Amniotic epithelial cell (primary cell): ENCODE results near the gene HERC3.
A peak's percentile ranks its signal among the peaks of the same experiment; 100 is the strongest.
"Not testable (repeated sequence)": the region's sequence is repeated elsewhere in the genome, so short reads cannot be mapped to it uniquely, and the experiment has no call there.

ENCODE experiments used
- DNase-seq: peaks from one replicate; pipeline ENCODE4 v3.0.0-alpha.2; 2010; ENCODE audit warnings: low read depth

HERC3 gene

GRCh38 chr4:88609387-88609786 is 17.1 kb downstream of the HERC3 start:
- DNase-seq = no peak

- not testable (repeated sequence) for DNase-seq
Observed at GRCh38 chr4:88609794-88610193, 17.5 kb downstream of the HERC3 start.

DNA sequence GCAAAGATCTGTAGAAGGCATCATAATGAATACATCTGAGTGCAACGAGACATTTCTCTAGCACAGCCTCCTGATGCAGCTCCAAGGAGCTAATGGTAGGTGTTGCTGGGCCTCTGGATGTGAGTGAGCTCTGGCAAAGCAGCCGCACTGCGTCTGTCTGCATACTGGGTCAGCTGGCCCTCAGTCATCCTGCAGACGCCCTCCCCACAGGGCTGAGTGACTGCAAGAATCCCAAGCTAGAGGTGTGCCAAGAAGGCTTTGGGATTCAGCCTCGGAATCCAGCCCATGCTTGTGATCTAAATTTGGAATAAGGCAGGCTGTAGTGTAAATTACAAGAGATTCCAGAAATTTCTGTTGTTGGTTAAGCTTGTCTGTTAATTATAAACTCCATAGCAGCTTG is 18.5 kb downstream of the HERC3 start:
- peak; percentile 56 for DNase-seq

- no peak for DNase-seq
Observed at GRCh38 chr4:88613417-88613875, 21.2 kb downstream of the HERC3 start.

- no peak for DNase-seq
Observed at GRCh38 chr4:88614058-88614457, 21.8 kb downstream of the HERC3 start.

GRCh38 chr4:88616275-88617150 is 24.2 kb downstream of the HERC3 start:
- peak; percentile 93 for DNase-seq

DNA sequence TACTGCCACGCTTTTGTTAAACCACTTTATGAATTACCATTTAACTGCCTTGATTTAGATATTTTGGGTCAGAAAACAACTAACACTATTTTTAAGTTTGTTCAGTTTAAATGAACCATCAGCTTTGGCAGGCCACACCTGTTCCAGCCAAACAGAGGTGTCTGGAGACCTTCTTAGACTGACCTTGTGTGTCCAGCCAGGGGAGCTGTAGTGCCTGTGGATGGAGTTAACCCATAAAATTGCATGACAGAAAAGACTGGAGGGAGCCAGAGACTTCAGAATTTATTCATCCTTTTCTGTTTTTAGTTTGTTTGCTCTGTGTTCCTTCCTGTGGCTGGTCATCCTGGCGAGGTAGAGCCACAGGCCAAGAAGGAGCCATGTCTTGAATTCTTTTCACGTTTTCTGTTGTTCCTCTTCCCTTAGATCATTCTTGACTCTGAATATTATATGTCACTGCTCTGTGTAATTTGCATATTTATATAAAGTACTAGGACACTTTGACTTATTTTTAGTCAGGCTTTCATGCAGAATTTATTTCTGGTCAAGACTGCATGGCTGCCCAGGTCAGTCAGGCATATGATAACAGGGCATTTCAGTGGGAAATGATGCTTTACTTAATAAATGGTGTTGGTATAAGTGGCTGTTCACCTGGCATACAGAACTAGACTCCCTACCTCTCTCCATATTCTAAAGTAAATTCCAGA is 26.7 kb downstream of the HERC3 start:
- DNase-seq = no peak

DNA sequence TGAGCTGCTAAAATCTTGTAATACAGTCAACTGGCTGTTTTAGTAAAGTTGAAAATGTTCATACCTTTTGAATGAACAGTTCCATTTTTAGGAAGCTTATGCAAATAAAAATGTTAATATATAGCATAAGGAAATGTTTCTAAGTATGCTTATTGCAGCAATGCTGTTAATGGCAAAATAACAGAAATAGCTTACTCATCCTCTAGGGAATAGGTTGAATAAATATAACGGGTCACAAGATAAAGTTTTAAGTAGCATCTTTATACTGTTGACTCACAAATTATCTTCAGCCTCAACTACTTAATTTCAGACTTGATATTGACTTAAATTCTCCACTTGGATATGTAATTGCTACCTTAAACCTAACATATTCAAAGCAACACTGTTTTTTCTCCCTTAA is 27.7 kb downstream of the HERC3 start:
- DNase-seq = peak; percentile 21

DNA sequence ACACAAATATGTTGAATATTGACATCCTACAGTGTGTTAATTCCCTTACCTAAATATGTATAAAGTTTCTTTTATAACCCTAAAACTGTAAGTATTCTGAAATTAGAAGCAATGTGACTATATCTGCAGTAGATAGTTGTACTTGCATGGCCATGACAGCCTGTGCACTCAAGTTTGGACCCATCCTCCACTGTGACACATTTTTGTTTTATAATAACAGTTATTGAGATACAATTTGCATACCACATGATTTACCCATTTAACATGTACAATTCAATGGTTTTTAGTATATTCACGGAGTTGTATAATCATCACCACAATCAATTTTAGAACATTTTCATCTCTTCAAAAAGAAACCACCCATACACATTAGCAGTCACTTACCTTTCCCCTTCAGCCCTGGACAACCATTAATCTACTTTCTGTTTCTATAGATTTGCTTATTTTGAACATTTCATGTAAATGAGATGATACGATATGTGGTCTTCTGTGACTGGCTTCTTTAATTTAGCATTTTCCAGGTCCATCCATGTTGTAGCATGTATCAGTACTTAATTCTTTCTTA is 29.6 kb downstream of the HERC3 start:
- DNase-seq = no peak

DNA sequence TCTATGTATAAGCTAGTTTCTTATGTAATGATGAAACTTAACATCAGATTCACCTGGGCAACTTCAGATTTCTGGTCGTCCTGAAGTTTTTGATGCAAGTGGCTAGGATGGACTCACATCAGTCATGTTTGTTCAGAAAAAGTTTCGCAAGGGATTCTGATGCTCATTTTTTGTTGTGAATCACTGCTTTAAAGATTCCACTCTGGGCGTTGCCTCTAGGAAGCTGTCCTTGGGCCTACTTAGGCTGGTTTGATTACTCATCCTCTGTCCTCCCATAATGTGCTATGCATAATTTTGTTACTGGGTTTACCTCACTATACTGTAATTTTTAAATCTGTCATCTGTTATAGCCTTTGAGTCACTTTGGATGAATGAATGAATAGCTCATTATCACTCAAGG is 30.8 kb downstream of the HERC3 start:
- DNase-seq = peak; percentile 97

DNA sequence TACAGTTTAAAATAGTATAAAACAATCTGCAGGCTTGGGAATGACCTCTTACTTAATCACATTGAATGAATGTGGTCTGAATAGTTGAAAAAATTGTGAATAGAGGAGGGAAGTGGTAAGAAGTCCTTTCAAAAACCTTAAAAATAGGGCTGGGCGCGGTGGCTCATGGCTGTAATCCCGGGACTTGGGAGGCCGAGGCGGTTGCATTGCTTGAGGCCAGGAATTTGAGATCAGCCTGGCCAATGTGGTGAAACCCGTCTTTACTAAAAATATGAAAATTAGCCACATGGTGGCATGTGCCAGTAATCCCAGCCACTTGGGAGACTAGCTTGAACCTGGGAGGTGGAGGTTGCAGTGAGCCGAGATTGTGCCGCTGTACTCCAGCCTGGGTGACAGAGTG is 36.5 kb downstream of the HERC3 start:
- no peak for DNase-seq

- DNase-seq = no peak
Observed at GRCh38 chr4:88629826-88630225, 37.5 kb downstream of the HERC3 start.

DNA sequence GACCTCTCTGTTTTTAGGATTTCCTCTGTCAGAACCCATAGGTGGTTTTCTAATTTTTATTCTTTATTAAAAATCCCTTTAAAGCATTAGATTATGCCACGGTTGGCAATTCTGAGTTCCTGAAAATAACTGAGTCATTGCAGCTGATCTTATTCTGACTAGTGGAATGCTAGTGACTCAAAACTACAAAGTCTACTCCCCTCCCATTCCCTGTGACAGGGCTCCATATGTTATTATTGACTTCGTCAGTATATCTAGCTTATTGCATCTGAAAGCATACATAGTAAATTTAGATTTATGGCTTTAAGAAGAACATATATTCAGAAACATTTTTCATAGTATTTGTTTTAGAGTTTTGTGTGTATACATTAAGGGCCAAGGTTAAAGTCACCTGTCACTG is 38.5 kb downstream of the HERC3 start:
- DNase-seq = peak; percentile 69

GRCh38 chr4:88643932-88644331 is 51.7 kb downstream of the HERC3 start:
- no peak for DNase-seq

DNA sequence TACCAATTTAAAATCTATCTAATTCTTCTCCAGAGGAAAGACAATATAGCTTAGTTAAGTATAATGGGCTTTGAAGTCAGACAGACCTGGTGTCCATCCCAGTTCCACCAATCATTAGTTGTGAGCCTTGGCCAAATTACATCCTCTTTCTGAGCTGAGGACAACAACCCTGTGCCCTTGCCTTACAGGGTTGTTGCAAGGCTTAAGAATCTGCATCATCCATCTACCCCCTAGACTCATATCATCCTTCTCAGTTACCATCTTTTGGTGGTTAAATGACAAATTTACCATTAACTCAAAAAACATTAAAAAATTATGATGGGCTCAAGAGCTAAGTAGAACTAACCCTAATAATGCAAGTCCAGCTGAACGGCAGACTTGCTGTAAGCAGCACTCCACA is 53.7 kb downstream of the HERC3 start:
- DNase-seq = no peak

GRCh38 chr4:88646528-88647280 is 54.4 kb downstream of the HERC3 start:
- no peak for DNase-seq

DNA sequence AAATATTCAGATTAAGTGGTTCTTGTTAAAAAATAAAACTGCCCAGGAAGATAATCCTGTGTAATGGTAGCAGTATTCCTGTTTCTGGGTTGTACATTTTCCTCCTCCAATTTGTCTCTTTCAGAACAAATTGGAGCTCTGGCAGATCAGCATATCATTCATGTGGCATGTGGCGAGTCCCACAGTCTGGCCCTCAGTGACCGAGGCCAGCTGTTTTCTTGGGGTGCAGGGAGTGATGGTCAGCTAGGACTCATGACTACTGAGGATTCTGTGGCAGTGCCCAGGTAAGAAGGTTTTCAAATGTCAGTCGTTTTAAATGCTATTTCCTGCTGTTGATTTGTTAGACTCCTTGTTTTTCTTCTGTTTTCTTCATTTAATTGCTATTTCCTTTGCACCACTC is 57.4 kb downstream of the HERC3 start:
- DNase-seq = no peak

GRCh38 chr4:88653371-88653946 is 61.2 kb downstream of the HERC3 start:
- no peak for DNase-seq

DNA sequence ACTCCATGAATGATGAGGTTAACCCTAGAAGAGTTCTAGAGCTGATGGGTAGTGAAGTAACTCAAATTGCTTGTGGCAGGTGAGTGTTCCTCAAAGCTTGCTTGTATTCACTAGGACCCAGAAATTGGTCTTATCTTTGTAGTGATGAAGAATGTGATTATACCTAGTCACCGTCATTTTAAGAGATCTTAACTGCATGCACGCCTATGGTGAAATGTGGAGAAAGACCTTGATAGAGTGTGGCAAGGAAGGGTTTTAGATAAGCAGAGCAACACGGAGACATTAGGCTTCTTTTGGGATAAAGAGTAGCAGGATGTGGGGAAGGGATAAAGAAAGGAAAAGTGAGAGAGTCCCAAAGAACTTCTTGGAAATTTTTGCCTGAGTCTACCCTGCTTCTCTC is 62.9 kb downstream of the HERC3 start:
- DNase-seq = no peak

GRCh38 chr4:88659055-88659889 is 67.0 kb downstream of the HERC3 start:
- peak; percentile 76 for DNase-seq

DNA sequence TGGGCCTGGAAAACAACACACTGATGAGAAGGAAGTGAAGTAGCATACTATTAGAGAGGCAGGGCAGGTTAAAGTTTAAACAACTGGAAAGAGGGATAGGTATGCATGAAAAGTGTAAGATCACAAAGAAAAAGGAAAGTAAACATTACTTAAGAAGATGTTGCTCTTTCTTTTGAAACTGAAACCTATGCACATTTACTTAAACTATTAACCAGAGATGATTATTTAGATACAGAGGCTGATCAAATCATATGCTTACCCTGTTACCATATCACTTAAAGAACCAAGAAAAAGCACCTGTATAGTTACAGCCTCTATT is 67.6 kb downstream of the HERC3 start:
- no peak for DNase-seq
